ENCODE measurements around the gene SCARB2.

- TF ChIP-seq CTCF (IDR thresholded peaks at IDR 0.05) = no peak
- TF ChIP-seq POLR2A (IDR thresholded peaks at IDR 0.05) = no peak
These were observed 53.3 kb downstream of the SCARB2 start for GRCh38 chr4:76160355-76160754.
